ENCODE results near the gene IRAK1. TPM values are rescaled to one million over a fixed set of nuclear protein-coding genes. Genes with fewer than 3 reads are reported as not detected.

Gene IRAK1
- total RNA-seq, 1 donor from 2014 or later, result 172 TPM

DNA sequence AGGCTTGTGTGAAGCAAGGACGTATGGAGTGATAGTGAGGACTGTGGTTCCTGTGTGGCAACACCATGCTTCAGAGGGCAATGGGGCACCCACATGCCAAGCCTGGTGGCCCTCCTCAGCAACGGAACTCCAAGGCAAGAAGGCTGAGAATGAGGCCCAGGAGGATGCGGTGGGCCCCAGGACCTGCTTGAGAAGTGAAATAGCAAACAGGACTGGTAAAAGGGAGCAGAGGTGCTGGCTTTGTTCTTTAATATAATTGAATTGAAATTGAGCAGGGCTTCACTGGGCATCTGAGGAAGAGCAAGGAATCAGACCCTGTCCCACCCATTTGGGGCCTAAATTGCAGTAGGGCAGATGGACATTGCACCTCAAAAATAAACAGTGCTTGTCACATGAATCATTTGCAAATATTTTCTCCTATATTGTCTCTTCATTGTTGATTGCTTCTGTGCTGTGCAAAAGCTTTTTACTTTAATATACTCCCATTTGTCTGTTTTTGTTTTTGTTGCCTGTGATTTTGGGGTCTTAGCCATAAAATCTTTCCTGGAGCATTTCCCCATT lies 44.9 kb downstream of the IRAK1 start:
- intact Hi-C loops (cut with micrococcal nuclease), result loop anchor here (10.0 kb wide), 1 partner anchor 540 kb away; the partner anchor contains the start of gene FAM3A
- H3K4me1 Mint-ChIP-seq (ENCODE audit: low read depth), result peaks cover 22% of the 10 kb centered on the region
- H3K27ac Mint-ChIP-seq, result peak overlapping the region; percentile 95
- H3K27me3 Mint-ChIP-seq (ENCODE audit: insufficient read depth), result no peaks in the 10 kb centered on the region
- no peak for DNase-seq (ENCODE audit: low spot score)
- no peaks in the 10 kb centered on the region for H3K9me3 Mint-ChIP-seq
- no peak overlapping the region for H3K4me3 Mint-ChIP-seq
- peaks cover 2% of the 10 kb centered on the region for H3K36me3 Mint-ChIP-seq (ENCODE audit: low read depth)

DNA sequence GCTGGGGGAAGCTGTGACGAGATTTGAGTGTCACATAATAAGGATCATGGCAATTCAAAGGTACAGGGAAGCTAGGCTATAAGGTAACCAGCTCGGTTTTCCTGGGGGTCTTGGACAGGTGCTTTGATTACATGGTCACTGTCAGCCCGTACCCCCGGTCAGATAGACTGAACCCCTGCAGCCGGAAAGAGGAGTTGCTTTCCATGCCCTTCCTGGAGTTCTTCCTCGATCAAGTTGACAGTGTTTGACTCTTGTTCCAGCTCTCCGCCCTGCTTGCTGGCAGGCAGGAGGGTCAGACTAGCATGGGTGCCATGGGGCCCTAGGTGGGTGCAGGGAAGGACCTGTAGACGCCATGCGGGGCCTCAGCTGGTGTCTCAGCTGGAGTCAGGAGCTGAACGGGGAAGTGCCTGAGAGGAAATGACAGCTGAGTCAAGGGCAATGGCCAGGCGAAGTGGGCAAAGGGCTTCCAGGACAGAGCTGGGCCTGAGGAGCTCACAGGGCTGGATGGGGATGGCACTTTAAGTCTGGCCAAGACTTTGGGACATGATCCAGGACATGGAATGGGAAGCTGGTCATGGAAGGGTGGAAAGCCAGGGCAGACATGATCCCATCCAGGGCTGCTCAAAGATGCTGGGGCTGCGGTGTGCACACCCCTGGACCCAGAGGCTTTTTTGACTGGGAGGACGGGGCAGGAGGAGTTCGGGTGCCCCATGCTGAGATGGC lies 45.5 kb downstream of the IRAK1 start:
- peak overlapping the region; percentile 95 for H3K27ac Mint-ChIP-seq
- intact Hi-C loops (cut with micrococcal nuclease), result loop anchor here (10.0 kb wide), 1 partner anchor 541 kb away; the partner anchor contains the start of gene FAM3A

DNA sequence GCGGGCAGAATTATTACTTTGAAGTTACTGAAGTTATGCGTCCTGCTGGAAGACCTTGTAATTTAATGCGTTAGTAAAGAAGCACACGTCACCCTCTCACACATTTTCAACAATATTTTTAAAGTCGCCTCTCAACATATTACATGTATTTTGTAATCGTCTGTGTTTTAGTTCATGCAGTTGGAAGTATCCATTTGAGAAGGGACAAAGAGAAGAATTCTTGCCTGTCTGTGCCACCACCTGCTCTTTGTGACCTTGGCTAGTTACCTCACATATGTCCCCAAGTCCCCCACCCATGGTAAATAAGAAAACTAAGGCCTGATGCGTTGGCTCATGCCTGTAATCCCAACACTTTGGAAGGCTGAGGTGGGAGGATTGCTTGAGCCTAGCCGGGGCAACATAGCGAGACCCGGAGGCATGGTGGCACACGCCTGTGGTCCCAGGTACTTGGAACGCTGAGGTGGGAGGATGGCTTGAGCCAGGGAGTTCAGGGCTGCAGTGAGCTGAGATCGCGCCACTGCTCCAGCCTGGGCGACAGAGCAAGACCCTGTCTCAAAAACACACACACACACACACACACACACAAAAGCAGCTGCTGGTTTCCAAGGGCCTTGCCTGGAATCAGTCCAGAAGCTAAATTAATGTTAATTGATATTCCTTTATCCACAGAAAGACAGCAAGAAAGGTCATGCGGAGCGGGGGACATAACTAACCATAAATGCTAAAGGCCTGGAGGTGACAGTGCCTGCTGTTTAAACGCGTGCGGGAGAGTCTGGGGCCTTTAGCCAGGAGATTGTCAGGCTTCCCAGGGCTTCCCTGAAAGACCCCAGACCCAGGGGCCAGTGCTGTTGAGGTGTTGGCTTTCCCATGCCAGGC lies 46.3 kb downstream of the IRAK1 start:
- intact Hi-C loops (cut with micrococcal nuclease), result loop anchor here (2.0 to 10.0 kb wide), 4 partner anchors 47 to 541 kb away; partner anchors contain the start of genes FAM3A and LAGE3
- no peak for DNase-seq (ENCODE audit: low spot score)
- peak overlapping the region; percentile 89 for H3K4me3 Mint-ChIP-seq
- H3K4me1 Mint-ChIP-seq (ENCODE audit: low read depth), result peaks cover 24% of the 10 kb centered on the region
- peak overlapping the region; percentile 95 for H3K27ac Mint-ChIP-seq
- H3K27me3 Mint-ChIP-seq (ENCODE audit: insufficient read depth), result no peaks in the 10 kb centered on the region
- no peaks in the 10 kb centered on the region for H3K9me3 Mint-ChIP-seq
- peaks cover 7% of the 10 kb centered on the region for H3K36me3 Mint-ChIP-seq (ENCODE audit: low read depth)

More for the DNA sequence above, 45.5 kb downstream of the IRAK1 start:
- Mint-ChIP-seq H3K36me3 (ENCODE audit: low read depth) (peaks cover 6% of the 10 kb centered on the region), H3K27me3 (ENCODE audit: insufficient read depth) (no peaks in the 10 kb centered on the region), H3K4me3 (peak overlapping the region; percentile 28), H3K4me1 (ENCODE audit: low read depth) (peaks cover 22% of the 10 kb centered on the region), H3K9me3 (no peaks in the 10 kb centered on the region)
- no peak for DNase-seq (ENCODE audit: low spot score)

DNA sequence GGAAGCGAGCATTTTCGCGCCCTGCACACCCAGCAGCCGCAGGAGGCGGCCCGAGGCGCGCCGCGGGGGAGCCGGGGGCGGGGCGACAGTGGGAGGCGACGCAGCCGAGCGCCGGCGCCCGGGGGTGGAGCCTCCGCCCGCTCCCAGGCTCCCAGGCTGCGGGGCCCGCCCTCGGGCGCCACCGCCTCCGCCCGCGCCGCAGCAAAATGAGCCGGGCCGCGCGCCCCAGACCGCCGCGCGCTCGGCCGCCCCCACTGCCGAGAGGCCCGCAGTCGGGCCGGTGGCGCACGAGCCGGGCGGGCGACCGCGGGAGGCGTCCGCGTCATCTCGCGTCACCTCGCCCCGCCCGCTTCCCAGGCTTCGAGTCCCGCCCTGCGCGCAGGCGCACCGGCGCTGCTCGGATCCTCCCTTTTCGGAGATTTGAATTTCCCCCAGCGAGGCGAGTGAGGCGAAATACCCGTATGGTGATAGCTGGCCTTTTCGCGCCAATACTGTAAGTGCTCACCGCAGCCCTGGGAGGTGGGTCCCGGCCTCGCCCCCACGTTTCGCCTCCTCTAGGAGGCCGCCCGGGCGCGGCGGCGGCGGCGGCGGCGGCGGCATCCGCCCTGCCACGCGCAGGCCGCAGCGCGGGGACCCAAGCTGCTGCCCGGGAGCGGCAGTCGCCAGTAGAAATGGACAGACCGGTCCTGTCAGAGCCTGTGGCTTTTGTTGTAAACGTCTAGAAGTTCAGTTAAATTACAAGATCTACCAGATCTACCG lies 47.2 kb downstream of the IRAK1 start, which contains the start of gene TMEM187:
Gene TMEM187, plus strand, starts transcription at position 387 of the 759 bp plus-strand sequence. CDS start 9,309 bp downstream, outside the sequence.
- no peaks in the 10 kb centered on the region for H3K9me3 Mint-ChIP-seq
- H3K27ac Mint-ChIP-seq, result peak within 1 kb of the TSS; percentile 100
- H3K36me3 Mint-ChIP-seq (ENCODE audit: low read depth), result peaks cover 14% of the 10 kb centered on the region
- H3K4me1 Mint-ChIP-seq (ENCODE audit: low read depth), result peaks cover 32% of the 10 kb centered on the region
- H3K4me3 Mint-ChIP-seq, result peak within 1 kb of the TSS; percentile 100
- intact Hi-C loops (cut with micrococcal nuclease), result loop anchor here (1.0 to 10.0 kb wide), 8 partner anchors 9 to 542 kb away; partner anchors contain the start of genes EMD, FAM3A, IDH3G and LAGE3
- DNase-seq (ENCODE audit: low spot score), result peak; percentile 85
- H3K27me3 Mint-ChIP-seq (ENCODE audit: insufficient read depth), result no peaks in the 10 kb centered on the region

GRCh38 chrX:153971450-153972367 lies 48.0 kb downstream of the IRAK1 start, which contains the start of gene HCFC1:
TSS of gene HCFC1 (minus strand) at chrX:153971818. CDS start at chrX:153970840, 978 bp downstream.
- peak within 1 kb of the TSS; percentile 100 for H3K4me3 Mint-ChIP-seq
- peak; percentile 87 for DNase-seq (ENCODE audit: low spot score)
- H3K4me1 Mint-ChIP-seq (ENCODE audit: low read depth), result peaks cover 37% of the 10 kb centered on the region
- H3K27ac Mint-ChIP-seq, result peak within 1 kb of the TSS; percentile 100
- no peaks in the 10 kb centered on the region for H3K9me3 Mint-ChIP-seq
- intact Hi-C loops (cut with micrococcal nuclease), result loop anchor here (1.0 to 10.0 kb wide), 11 partner anchors 10 to 543 kb away; partner anchors contain the start of genes ABCD1, BCAP31, CCNQ and EMD
- H3K27me3 Mint-ChIP-seq (ENCODE audit: insufficient read depth), result no peaks in the 10 kb centered on the region
- H3K36me3 Mint-ChIP-seq (ENCODE audit: low read depth), result peaks cover 18% of the 10 kb centered on the region

DNA sequence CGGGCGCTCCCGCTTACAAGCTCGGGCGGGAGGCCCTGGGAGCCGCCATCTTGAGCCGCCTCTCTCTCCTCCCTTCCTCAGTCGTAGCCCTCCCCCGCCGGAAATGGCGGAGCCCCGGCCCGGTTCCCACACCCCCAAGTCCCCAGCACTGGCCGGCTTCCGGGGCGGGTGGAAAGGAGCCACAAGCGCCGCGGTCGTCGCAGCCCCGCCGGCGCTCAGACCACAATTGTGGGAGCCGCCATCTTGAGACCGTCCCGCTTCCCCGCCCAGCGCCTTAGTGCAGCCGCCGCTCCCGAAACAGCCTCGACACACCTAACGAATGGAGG lies 48.6 kb downstream of the IRAK1 start:
- peak; percentile 83 for DNase-seq (ENCODE audit: low spot score)
- no peaks in the 10 kb centered on the region for H3K9me3 Mint-ChIP-seq

GRCh38 chrX:153970357-153971123 lies 49.2 kb downstream of the IRAK1 start:
- Mint-ChIP-seq H3K4me1 (ENCODE audit: low read depth) (peaks cover 33% of the 10 kb centered on the region), H3K4me3 (peak overlapping the region; percentile 100), H3K9me3 (no peaks in the 10 kb centered on the region), H3K27ac (peak overlapping the region; percentile 100), H3K27me3 (ENCODE audit: insufficient read depth) (no peaks in the 10 kb centered on the region), H3K36me3 (ENCODE audit: low read depth) (peaks cover 18% of the 10 kb centered on the region)
- intact Hi-C loops (cut with micrococcal nuclease), result loop anchor here (1.0 to 10.0 kb wide), 4 partner anchors 42 to 544 kb away; partner anchors contain the start of genes ABCD1, BCAP31, CCNQ and FAM3A
- DNase-seq (ENCODE audit: low spot score), result no peak

More for the DNA sequence above, 48.6 kb downstream of the IRAK1 start:
- H3K27ac Mint-ChIP-seq, result peak overlapping the region; percentile 100
- peak overlapping the region; percentile 100 for H3K4me3 Mint-ChIP-seq
- H3K36me3 Mint-ChIP-seq (ENCODE audit: low read depth), result peaks cover 18% of the 10 kb centered on the region
- intact Hi-C loops (cut with micrococcal nuclease), result loop anchor here (1.0 to 10.0 kb wide), 4 partner anchors 43 to 544 kb away; partner anchors contain the start of genes ABCD1, BCAP31, CCNQ and FAM3A
- H3K4me1 Mint-ChIP-seq (ENCODE audit: low read depth), result peaks cover 37% of the 10 kb centered on the region
- H3K27me3 Mint-ChIP-seq (ENCODE audit: insufficient read depth), result no peaks in the 10 kb centered on the region

DNA sequence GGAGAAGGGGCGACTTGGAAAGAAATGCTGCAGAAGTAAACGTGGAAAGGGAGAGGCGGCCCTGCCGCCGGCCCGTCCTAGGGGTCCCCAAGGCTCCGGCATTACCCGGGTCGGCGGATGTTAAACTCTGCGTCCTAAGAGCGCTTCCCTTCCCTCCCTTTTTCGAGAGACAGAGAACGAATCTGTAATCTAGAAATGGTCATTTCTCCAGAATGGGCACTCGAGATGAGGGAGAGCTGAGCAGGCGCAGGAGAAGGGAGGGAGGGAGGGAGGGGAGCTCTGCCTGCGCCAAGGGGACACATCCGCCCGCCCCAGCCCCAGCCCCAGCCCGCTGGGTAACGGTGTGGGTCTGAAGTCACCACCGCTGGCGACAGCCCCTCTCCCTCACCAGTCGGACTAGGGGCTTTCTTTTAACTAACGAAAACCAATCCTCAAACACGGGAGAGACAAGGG lies 49.8 kb downstream of the IRAK1 start:
- H3K27ac Mint-ChIP-seq, result peak overlapping the region; percentile 78
- intact Hi-C loops (cut with micrococcal nuclease), result loop anchor here (1.0 to 10.0 kb wide), 3 partner anchors 95 to 545 kb away; partner anchors contain the start of genes CCNQ and FAM3A
- H3K4me1 Mint-ChIP-seq (ENCODE audit: low read depth), result peaks cover 33% of the 10 kb centered on the region
- H3K9me3 Mint-ChIP-seq, result no peaks in the 10 kb centered on the region
- H3K36me3 Mint-ChIP-seq (ENCODE audit: low read depth), result peaks cover 18% of the 10 kb centered on the region
- no peak for DNase-seq (ENCODE audit: low spot score)
- H3K4me3 Mint-ChIP-seq, result peak overlapping the region; percentile 100
- no peaks in the 10 kb centered on the region for H3K27me3 Mint-ChIP-seq (ENCODE audit: insufficient read depth)

GRCh38 chrX:153969125-153969903 lies 50.4 kb downstream of the IRAK1 start:
- intact Hi-C loops (cut with micrococcal nuclease), result loop anchor here (1.0 kb wide), 1 partner anchor 94 kb away; no protein-coding TSS in a partner anchor
- DNase-seq (ENCODE audit: low spot score), result no peak
- Mint-ChIP-seq H3K27me3 (ENCODE audit: insufficient read depth) (no peaks in the 10 kb centered on the region), H3K36me3 (ENCODE audit: low read depth) (peaks cover 18% of the 10 kb centered on the region), H3K4me3 (peak overlapping the region; percentile 100), H3K27ac (peak overlapping the region; percentile 78), H3K4me1 (ENCODE audit: low read depth) (peaks cover 27% of the 10 kb centered on the region), H3K9me3 (no peaks in the 10 kb centered on the region)

GRCh38 chrX:153968754-153969124 lies 51.0 kb downstream of the IRAK1 start:
- Mint-ChIP-seq H3K36me3 (ENCODE audit: low read depth) (peaks cover 18% of the 10 kb centered on the region), H3K4me3 (peak overlapping the region; percentile 100), H3K4me1 (ENCODE audit: low read depth) (peaks cover 23% of the 10 kb centered on the region), H3K9me3 (no peaks in the 10 kb centered on the region), H3K27ac (peak overlapping the region; percentile 88), H3K27me3 (ENCODE audit: insufficient read depth) (no peaks in the 10 kb centered on the region)
- intact Hi-C loops (cut with micrococcal nuclease), result loop anchor here (1.0 kb wide), 1 partner anchor 93 kb away; no protein-coding TSS in a partner anchor
- DNase-seq (ENCODE audit: low spot score), result no peak
